GM18520 (cell line): Measurements from ENCODE around the gene CTNNBL1.
"Not testable (repeated sequence)": the region's sequence is repeated elsewhere in the genome, so short reads cannot be mapped to it uniquely, and the experiment has no call there.

Experiments used
- ATAC-seq: cut with Tn5 transposase; IDR thresholded peaks from one replicate; pipeline ENCODE4 v1.9.1; 2021; ENCODE audit not compliant: unreplicated experiment

CTNNBL1 gene

GRCh38 chr20:37677969-37678861 is 15.6 kb upstream of the CTNNBL1 start:
- ATAC-seq: no peak

- not testable (repeated sequence) for ATAC-seq
Measured at GRCh38 chr20:37679751-37680150, 14.1 kb upstream of the CTNNBL1 start.

- no peak for ATAC-seq
Measured at GRCh38 chr20:37680420-37680819, 13.4 kb upstream of the CTNNBL1 start.

- ATAC-seq: no peak
Measured at GRCh38 chr20:37681384-37682112, 12.3 kb upstream of the CTNNBL1 start.

GRCh38 chr20:37683146-37683545 is 10.7 kb upstream of the CTNNBL1 start:
- not testable (repeated sequence) for ATAC-seq

GRCh38 chr20:37686762-37687477 is 6.9 kb upstream of the CTNNBL1 start:
- ATAC-seq: no peak

GRCh38 chr20:37687478-37687805 is 6.4 kb upstream of the CTNNBL1 start:
- ATAC-seq: no peak

- no peak for ATAC-seq
Measured at GRCh38 chr20:37688093-37688492, 5.7 kb upstream of the CTNNBL1 start.

GRCh38 chr20:37690626-37691369 is 3.0 kb upstream of the CTNNBL1 start:
- ATAC-seq: no peak

GRCh38 chr20:37692459-37693166 is 1.2 kb upstream of the CTNNBL1 start:
- ATAC-seq: no peak

- ATAC-seq: no peak
Measured at GRCh38 chr20:37693242-37693634, 592 bp upstream of the CTNNBL1 start.

- no peak for ATAC-seq
Measured at GRCh38 chr20:37695684-37696342, 2.0 kb downstream of the CTNNBL1 start.

GRCh38 chr20:37697314-37697713 is 3.5 kb downstream of the CTNNBL1 start:
- ATAC-seq: peak; percentile 41

- no peak for ATAC-seq
Measured at GRCh38 chr20:37699202-37699601, 5.4 kb downstream of the CTNNBL1 start.

GRCh38 chr20:37700301-37700700 is 6.5 kb downstream of the CTNNBL1 start:
- ATAC-seq: no peak

GRCh38 chr20:37701676-37702075 is 7.8 kb downstream of the CTNNBL1 start:
- not testable (repeated sequence) for ATAC-seq

GRCh38 chr20:37702403-37703034 is 8.7 kb downstream of the CTNNBL1 start:
- no peak for ATAC-seq

- ATAC-seq: no peak
Measured at GRCh38 chr20:37703035-37703845, 9.4 kb downstream of the CTNNBL1 start.
